Body of pancreas (tissue), 4 donors: ENCODE measurements around the gene FAM124A. TPM values are rescaled to one million over a fixed set of nuclear protein-coding genes. Genes with fewer than 3 reads are reported as not detected.

Source experiments
- ATAC-seq: fragments of 150-250 bp; one replicate; pipeline ENCODE4 v1.9.1; 2016
- DNase-seq, 4 donors: peaks; one replicate each; pipeline ENCODE4 v3.0.0-alpha.2; 2019
- H3K27ac ChIP-seq, 4 donors: fragments of 200-600 bp; sonication (generic); 1 replicate in 3 of 4; 2 replicates in 1 of 4; pipeline versions ENCODE4 v1.5.1 to v1.6.1; 2016 to 2019; ENCODE audit warnings: mild to moderate bottlenecking in 1 of 4, mixed read lengths in 1 of 4, moderate library complexity in 1 of 4
- H3K27me3 ChIP-seq, 2 donors: fragments of 200-600 bp; sonication (generic); one replicate each; pipeline ENCODE4 v1.6.0; 2016; ENCODE audit warnings: mild to moderate bottlenecking in 1 of 2
- H3K36me3 ChIP-seq, 2 donors: fragments of 200-600 bp; sonication (generic); replicated peaks in 1 of 2; 2 replicates each; pipeline ENCODE4 v1.5.1; 2016; ENCODE audit warnings: low read depth in 2 of 2; ENCODE audit not compliant: insufficient read depth in 1 of 2
- H3K4me1 ChIP-seq: fragments of 200-600 bp; sonication (generic); one replicate; pipeline ENCODE4 v1.6.0; 2016
- H3K4me3 ChIP-seq, 2 donors: fragments of 200-600 bp; sonication (generic); 1 replicate in 1 of 2; 2 replicates in 1 of 2; pipeline ENCODE4 v1.5.1; 2016 to 2019
- H3K9me3 ChIP-seq, 3 donors: fragments of 200-600 bp; sonication (generic); 1 replicate in 2 of 3; 2 replicates in 1 of 3; pipeline ENCODE4 v1.5.1; 2016
- POLR2A ChIP-seq, 3 donors: fragments of 450-650 bp; IDR thresholded peaks; one replicate each; pipeline ENCODE4 v1.6.1; 2016; ENCODE audit warnings: antibody characterized with exemption in 3 of 3, mild to moderate bottlenecking in 2 of 3
- WGBS, 2 donors: methylation state at CpG; one replicate each; pipeline ENCODE4 v1.1.5; 2017; 5-methylcytosine and 5-hydroxymethylcytosine counted together
- intact Hi-C: fragments of 100-400 bp; cut with DNase I; formaldehyde crosslinking; loops from one replicate; pipeline ENCODE4 v1.15.1; 2023
- total RNA-seq, 2 donors: library from RNA; depleted of rRNA; stranded (reverse); fragments of >200 nt; gene quantifications; one replicate each; pipeline ENCODE4 v1.1.0, GENCODE V29; 2016
- TF ChIP-seq, protein P1 (sequence below), 7 experiments: fragments of 450-650 bp in 4 of 7; fragments of 200-600 bp in 3 of 7; sonication (generic) in 3 of 7; IDR thresholded peaks; one replicate each; pipeline ENCODE4 v1.5.1; 2016 to 2019; ENCODE audit warnings: antibody characterized with exemption in 7 of 7

Gene FAM124A
- total RNA-seq, 2 donors from 2014 or later = 0.78 to 2.0 TPM

GRCh38 chr13:51257187-51257586 lies 35.0 kb downstream of the FAM124A start:
- no peaks in the 10 kb centered on the region for H3K36me3 ChIP-seq
- no peak for DNase-seq
- 96 to 100% methylated on average over 2 of the region's 2 CpGs for WGBS, 2 donors
- no peak overlapping the region for H3K4me3 ChIP-seq
- intact Hi-C loops = no loop called here
- TF ChIP-seq, protein P1, sequence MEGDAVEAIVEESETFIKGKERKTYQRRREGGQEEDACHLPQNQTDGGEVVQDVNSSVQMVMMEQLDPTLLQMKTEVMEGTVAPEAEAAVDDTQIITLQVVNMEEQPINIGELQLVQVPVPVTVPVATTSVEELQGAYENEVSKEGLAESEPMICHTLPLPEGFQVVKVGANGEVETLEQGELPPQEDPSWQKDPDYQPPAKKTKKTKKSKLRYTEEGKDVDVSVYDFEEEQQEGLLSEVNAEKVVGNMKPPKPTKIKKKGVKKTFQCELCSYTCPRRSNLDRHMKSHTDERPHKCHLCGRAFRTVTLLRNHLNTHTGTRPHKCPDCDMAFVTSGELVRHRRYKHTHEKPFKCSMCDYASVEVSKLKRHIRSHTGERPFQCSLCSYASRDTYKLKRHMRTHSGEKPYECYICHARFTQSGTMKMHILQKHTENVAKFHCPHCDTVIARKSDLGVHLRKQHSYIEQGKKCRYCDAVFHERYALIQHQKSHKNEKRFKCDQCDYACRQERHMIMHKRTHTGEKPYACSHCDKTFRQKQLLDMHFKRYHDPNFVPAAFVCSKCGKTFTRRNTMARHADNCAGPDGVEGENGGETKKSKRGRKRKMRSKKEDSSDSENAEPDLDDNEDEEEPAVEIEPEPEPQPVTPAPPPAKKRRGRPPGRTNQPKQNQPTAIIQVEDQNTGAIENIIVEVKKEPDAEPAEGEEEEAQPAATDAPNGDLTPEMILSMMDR (IDR thresholded peaks at IDR 0.05) = no peak
- no peak for TF ChIP-seq POLR2A (IDR thresholded peaks at IDR 0.05)
- no peaks in the 10 kb centered on the region for H3K9me3 ChIP-seq
- ATAC-seq = no peak
- no peaks in the 10 kb centered on the region for H3K27me3 ChIP-seq
- no peak overlapping the region for H3K27ac ChIP-seq
- H3K4me1 ChIP-seq = peaks cover 15% of the 10 kb centered on the region

DNA sequence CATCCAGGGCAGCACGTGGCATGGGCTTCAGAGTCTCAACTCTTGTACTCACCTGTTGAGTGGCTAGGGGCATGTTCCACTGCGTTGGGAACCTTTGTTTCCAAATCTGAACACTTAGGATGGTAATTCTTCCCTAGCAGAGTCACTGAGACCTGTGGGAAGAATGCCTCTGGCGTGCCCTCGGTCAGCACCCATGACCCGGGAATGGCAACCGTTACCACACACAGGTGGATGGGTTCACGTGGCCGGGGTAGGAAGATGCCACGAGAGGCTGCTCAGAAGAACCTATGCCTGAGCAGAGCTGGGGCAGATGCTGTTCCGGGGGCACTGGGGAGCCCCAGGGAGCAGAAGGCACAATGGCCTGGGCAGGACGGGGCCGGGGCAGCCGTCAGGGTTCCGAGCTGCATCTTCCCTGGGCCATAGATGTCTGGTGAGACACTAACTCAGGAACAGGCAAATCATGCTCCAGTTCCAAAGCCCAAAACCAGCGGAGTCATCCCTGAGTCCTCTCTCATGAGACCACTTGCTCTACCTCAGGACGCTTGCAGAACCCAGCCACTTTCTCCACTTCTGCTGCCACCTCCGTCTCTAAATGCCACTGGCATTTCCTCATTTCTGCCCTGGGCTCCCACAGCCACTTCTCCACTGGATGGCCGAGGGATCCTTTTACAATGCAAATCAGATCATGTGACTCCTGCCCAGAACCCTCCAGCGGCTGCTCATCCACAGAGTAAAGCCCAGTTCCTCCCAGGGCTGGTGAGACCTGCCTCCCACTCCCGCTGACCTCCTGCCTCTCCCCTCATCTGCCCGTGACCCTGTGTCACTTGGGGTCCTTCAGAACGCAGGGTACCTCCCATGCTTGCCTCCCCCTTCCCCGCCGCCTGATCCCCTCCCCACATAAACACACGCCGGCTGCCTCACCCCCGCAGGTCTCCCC lies 36.7 kb downstream of the FAM124A start:
- ATAC-seq (no peak), DNase-seq (peak in 1 of 4 donors; percentile 14)
- intact Hi-C loops = no loop called here
- no peak for TF ChIP-seq POLR2A (IDR thresholded peaks at IDR 0.05)
- TF ChIP-seq, protein P1 (IDR thresholded peaks at IDR 0.05) = no peak
- H3K27ac ChIP-seq = no peak overlapping the region
- H3K36me3 ChIP-seq = no peaks in the 10 kb centered on the region
- H3K27me3 ChIP-seq = no peaks in the 10 kb centered on the region
- H3K4me3 ChIP-seq = no peak overlapping the region
- no peaks in the 10 kb centered on the region for H3K9me3 ChIP-seq
- WGBS, 2 donors = 89 to 91% methylated on average over 22 to 26 of the region's 27 CpGs
- H3K4me1 ChIP-seq = no peaks in the 10 kb centered on the region

GRCh38 chr13:51260154-51260553 lies 38.0 kb downstream of the FAM124A start:
- Histone ChIP-seq H3K9me3 (no peaks in the 10 kb centered on the region), H3K36me3 (no peaks in the 10 kb centered on the region), H3K27ac (no peak overlapping the region), H3K27me3 (no peaks in the 10 kb centered on the region), H3K4me3 (no peak overlapping the region), H3K4me1 (no peaks in the 10 kb centered on the region)
- WGBS, 2 donors = 92 to 94% methylated on average over 3 to 4 of the region's 4 CpGs
- intact Hi-C loops = no loop called here
- TF ChIP-seq, protein P1 (IDR thresholded peaks at IDR 0.05) = no peak
- TF ChIP-seq POLR2A (IDR thresholded peaks at IDR 0.05) = no peak
- DNase-seq = no peak
- no peak for ATAC-seq

GRCh38 chr13:51261610-51262249 lies 39.5 kb downstream of the FAM124A start:
- Histone ChIP-seq H3K9me3 (no peaks in the 10 kb centered on the region), H3K36me3 (no peaks in the 10 kb centered on the region), H3K27me3 (no peaks in the 10 kb centered on the region), H3K4me3 (no peak overlapping the region), H3K4me1 (no peaks in the 10 kb centered on the region), H3K27ac (no peak overlapping the region)
- ATAC-seq (no peak), DNase-seq (no peak)
- 82 to 89% methylated on average over 5 of the region's 5 CpGs for WGBS, 2 donors
- intact Hi-C loops = no loop called here
- no peak for TF ChIP-seq POLR2A (IDR thresholded peaks at IDR 0.05)
- TF ChIP-seq, protein P1 (IDR thresholded peaks at IDR 0.05) = no peak
